ENCODE data around the gene ALOX5.

The ALOX5 gene

GRCh38 chr10:45441239-45442190 is 67.5 kb downstream of the ALOX5 start:
- in situ Hi-C loops (cut with MboI; ENCODE audit: low sequenced_read_pairs), result no loop called here

- in situ Hi-C loops (cut with MboI; ENCODE audit: low sequenced_read_pairs), result no loop called here
These were observed 68.2 kb downstream of the ALOX5 start for GRCh38 chr10:45442251-45442650.

GRCh38 chr10:45442662-45443061 is 68.6 kb downstream of the ALOX5 start:
- in situ Hi-C loops (cut with MboI; ENCODE audit: low sequenced_read_pairs), result no loop called here

- in situ Hi-C loops (cut with MboI; ENCODE audit: low sequenced_read_pairs), result no loop called here
These were observed 69.3 kb downstream of the ALOX5 start for GRCh38 chr10:45443101-45444009.

GRCh38 chr10:45444022-45444421 is 70.0 kb downstream of the ALOX5 start:
- in situ Hi-C loops (cut with MboI; ENCODE audit: low sequenced_read_pairs), result no loop called here

- in situ Hi-C loops (cut with MboI; ENCODE audit: low sequenced_read_pairs), result no loop called here
These were observed 71.2 kb downstream of the ALOX5 start for GRCh38 chr10:45444976-45445898.

GRCh38 chr10:45446858-45447257 is 72.8 kb downstream of the ALOX5 start:
- in situ Hi-C loops (cut with MboI; ENCODE audit: low sequenced_read_pairs), result no loop called here

GRCh38 chr10:45447416-45447815 is 73.4 kb downstream of the ALOX5 start:
- in situ Hi-C loops (cut with MboI; ENCODE audit: low sequenced_read_pairs), result no loop called here

- in situ Hi-C loops (cut with MboI; ENCODE audit: low sequenced_read_pairs), result no loop called here
These were observed 76.8 kb downstream of the ALOX5 start for GRCh38 chr10:45450866-45451265.

GRCh38 chr10:45451407-45451806 is 77.4 kb downstream of the ALOX5 start:
- in situ Hi-C loops (cut with MboI; ENCODE audit: low sequenced_read_pairs), result no loop called here

GRCh38 chr10:45452268-45452667 is 78.3 kb downstream of the ALOX5 start:
- in situ Hi-C loops (cut with MboI; ENCODE audit: low sequenced_read_pairs), result no loop called here

GRCh38 chr10:45452743-45453452 is 78.9 kb downstream of the ALOX5 start:
- in situ Hi-C loops (cut with MboI; ENCODE audit: low sequenced_read_pairs), result no loop called here

GRCh38 chr10:45453639-45454255 is 79.7 kb downstream of the ALOX5 start:
- in situ Hi-C loops (cut with MboI; ENCODE audit: low sequenced_read_pairs), result no loop called here

- in situ Hi-C loops (cut with MboI; ENCODE audit: low sequenced_read_pairs), result no loop called here
These were observed 80.2 kb downstream of the ALOX5 start for GRCh38 chr10:45454262-45454661.

- in situ Hi-C loops (cut with MboI; ENCODE audit: low sequenced_read_pairs), result no loop called here
These were observed 80.8 kb downstream of the ALOX5 start for GRCh38 chr10:45454859-45455258.

- in situ Hi-C loops (cut with MboI; ENCODE audit: low sequenced_read_pairs), result no loop called here
These were observed 82.2 kb downstream of the ALOX5 start for GRCh38 chr10:45456233-45456632.

GRCh38 chr10:45456822-45457221 is 82.8 kb downstream of the ALOX5 start:
- in situ Hi-C loops (cut with MboI; ENCODE audit: low sequenced_read_pairs), result no loop called here

- in situ Hi-C loops (cut with MboI; ENCODE audit: low sequenced_read_pairs), result no loop called here
These were observed 83.5 kb downstream of the ALOX5 start for GRCh38 chr10:45457487-45457886.

- in situ Hi-C loops (cut with MboI; ENCODE audit: low sequenced_read_pairs), result no loop called here
These were observed 86.3 kb downstream of the ALOX5 start for GRCh38 chr10:45460235-45460878.

All from HL-60/S4 treated with retinoic acid at 250 ng/mL for 4 days and 3 days (cell line).